Measurements from ENCODE around the gene DSCAM.
"Not testable (repeated sequence)": the region's sequence is repeated elsewhere in the genome, so short reads cannot be mapped to it uniquely, and the experiment has no call there.

Gene DSCAM

DNA sequence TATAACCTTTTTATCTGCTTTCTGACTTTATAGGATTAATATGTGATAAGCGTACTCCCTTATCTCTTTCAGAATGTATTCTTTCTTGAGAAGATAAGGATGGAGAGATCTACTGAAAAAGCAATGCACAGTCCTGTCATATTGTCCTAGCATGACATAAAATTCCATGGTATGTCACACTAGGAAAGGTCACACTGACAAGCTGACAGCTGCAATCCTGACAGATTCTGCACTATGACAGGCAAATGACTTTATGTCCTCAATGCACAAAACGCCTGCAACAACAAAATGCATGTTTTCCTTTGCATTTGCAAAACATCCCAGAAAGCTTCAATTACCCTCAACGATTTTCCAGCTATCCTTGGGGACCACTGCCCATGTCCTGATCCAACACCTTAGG lies 393.8 kb downstream of the DSCAM start:
- no peak for DNase-seq (ENCODE audit: low read depth in 2 of 2)

DNA sequence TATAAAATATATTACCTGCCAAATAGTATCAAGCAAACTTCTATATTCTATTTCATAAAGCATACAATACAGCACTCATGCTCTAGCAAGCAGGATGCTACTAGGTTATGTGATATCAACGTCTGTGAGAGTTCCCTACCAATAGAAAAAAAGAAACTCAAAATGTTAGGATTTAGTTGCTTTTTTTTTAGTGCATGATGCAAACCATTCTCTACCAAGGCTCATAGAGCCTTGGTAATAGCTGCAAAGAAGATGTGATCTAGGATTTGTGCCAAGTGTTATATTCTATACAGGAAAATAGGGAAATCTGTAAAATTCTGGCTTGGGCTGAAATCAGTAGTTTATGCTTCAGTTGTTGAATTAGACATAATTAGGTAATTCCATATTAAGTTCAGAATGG lies 394.4 kb downstream of the DSCAM start:
- DNase-seq (ENCODE audit: low read depth in 2 of 2), result no peak

GRCh38 chr21:40447016-40447415 lies 399.9 kb downstream of the DSCAM start:
- DNase-seq (ENCODE audit: low read depth in 2 of 2), result no peak

- DNase-seq (ENCODE audit: low read depth in 2 of 2), result no peak
Observed at GRCh38 chr21:40445349-40445921, 401.5 kb downstream of the DSCAM start.

DNA sequence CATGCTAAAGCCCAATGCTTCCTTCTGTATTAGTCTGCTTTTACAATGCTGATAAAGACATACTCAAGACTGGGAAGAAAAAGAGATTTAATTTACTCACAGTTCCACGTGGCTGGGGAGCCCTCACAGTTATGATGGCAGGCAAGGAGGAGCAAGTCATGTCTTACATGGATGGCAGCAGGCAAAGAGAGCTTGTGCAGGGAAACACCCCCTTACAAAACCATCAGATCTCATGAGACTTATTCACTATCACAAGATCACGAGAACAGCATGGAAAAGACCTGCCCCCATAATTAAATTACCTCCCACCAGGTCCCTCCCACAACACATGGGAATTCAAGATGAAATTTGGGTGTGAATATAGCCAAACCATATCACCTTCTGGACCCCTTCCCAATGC lies 407.4 kb downstream of the DSCAM start:
- DNase-seq (ENCODE audit: low read depth in 2 of 2), result not testable (repeated sequence)

- DNase-seq (ENCODE audit: low read depth in 2 of 2), result no peak
Observed at GRCh38 chr21:40438616-40439015, 408.3 kb downstream of the DSCAM start.

- no peak for DNase-seq (ENCODE audit: low read depth in 2 of 2)
Observed at GRCh38 chr21:40436261-40436660, 410.7 kb downstream of the DSCAM start.

- DNase-seq (ENCODE audit: low read depth in 2 of 2), result no peak
Observed at GRCh38 chr21:40433538-40433937, 413.4 kb downstream of the DSCAM start.

- no peak for DNase-seq (ENCODE audit: low read depth in 2 of 2)
Observed at GRCh38 chr21:40425981-40426380, 421.0 kb downstream of the DSCAM start.

- DNase-seq (ENCODE audit: low read depth in 2 of 2), result no peak
Observed at GRCh38 chr21:40422896-40423635, 423.9 kb downstream of the DSCAM start.

GRCh38 chr21:40421121-40421520 lies 425.8 kb downstream of the DSCAM start:
- no peak for DNase-seq (ENCODE audit: low read depth in 2 of 2)

- DNase-seq (ENCODE audit: low read depth in 2 of 2), result no peak
Observed at GRCh38 chr21:40416572-40416971, 430.4 kb downstream of the DSCAM start.

DNA sequence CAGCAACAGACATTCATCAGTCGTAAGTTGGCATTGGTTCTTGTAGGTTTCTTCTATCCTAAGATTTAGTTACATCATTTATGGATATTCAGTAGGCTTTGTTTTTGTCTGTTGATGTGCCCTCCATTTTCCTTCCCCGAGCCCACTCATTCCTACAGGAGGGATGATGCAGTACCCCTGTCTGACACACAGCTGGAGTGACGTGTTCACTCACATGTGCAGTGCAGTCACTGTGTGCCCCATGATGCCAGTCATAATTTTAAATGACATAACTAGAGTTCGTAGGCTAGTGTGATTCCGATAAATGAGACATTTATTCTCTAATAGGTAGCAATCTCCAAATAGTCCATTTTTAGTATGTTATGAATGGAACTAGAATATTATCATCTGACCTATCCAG lies 438.4 kb downstream of the DSCAM start:
- no peak for DNase-seq (ENCODE audit: low read depth in 2 of 2)

DNA sequence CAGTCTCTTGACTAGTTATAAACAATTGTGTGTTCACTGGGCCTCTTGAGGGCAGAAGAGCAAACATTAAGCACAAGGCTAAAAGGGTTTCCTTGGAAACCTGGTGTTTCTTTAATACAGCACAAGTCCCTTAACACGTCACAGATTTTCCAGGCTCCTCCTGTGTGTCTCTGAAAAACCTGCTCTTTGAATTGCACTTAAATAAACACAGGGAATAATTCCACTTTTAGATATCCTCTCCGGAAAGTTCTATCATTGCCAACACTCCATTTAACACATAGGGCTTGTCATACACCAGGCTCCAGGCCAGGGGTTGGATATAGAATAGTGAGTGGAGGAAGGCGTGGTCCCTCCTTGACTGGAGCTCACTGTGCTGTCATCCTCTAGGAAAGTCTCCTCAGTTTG lies 442.6 kb downstream of the DSCAM start:
- no peak for DNase-seq (ENCODE audit: low read depth in 2 of 2)

DNA sequence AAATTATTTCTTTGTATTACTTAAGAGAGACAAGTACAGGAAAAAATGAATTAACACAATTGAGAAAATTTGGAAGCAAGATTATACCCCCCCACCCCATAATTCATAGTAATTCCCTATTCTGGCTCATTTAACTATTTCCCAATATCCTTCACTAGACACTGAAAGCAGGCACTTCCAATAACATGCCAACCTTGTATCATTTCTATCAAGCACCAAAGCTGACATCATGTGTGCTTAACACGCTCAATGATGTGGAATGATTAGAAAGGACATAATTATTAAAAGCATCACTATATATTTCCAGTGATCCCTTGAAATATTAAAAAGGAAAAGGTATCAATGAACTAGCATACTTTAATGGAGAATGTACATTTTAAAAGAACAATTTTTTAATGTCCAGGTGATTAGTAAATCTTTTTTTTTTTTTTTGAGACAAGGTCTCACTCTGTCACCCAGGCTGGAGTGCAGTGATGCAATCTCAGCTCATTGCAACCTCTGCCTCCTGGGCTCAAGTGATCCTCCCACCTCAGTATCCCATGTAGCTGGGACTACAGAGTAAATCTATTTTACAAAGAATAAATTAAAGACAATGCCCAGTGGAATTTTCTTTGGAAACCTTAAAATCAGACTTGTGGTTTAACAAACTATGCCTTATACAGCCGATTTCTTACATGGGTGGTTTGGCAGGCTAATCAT lies 443.9 kb downstream of the DSCAM start:
- DNase-seq (ENCODE audit: low read depth in 2 of 2), result no peak

DNA sequence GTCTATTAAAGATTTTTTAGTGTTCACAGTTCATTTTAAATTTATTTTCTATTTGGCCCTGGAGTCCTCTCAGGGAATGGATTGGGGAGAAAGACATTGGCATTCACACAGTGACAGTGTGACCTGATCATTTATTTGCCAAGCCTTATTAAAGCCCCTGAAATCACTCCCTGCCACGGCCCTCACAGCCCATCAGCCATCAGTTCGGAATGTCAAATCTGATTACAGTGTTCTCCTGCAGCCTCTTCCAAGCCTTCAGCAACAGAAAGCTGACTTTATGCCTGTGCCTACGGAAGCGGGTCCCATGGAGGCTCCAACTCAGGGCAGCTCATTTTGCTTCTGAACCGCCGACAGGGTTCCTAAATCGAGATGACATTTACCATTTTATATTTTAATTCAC lies 451.2 kb downstream of the DSCAM start:
- no peak for DNase-seq (ENCODE audit: low read depth in 2 of 2)

DNA sequence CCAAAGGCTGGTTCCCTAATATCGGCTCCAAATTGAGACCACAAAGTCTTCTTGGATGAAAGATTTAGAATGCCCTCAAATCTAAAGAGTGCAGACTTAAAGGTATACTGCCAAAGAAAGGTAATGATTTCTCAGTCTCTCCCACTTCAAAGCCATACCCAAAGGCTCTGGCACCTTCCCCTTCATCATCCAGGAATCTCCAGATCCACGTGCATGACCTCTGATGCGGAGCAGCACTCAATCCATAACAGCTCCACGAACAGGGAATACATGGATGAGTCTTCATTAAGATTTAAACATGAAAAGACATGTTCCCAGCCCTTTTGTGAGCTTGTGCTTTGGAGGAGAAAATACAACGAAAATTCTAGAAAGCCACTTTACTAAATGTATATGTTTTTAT lies 453.9 kb downstream of the DSCAM start:
- no peak for DNase-seq (ENCODE audit: low read depth in 2 of 2)

GRCh38 chr21:40388046-40388445 lies 458.9 kb downstream of the DSCAM start:
- no peak for DNase-seq (ENCODE audit: low read depth in 2 of 2)

GRCh38 chr21:40386981-40387747 lies 459.8 kb downstream of the DSCAM start:
- DNase-seq (ENCODE audit: low read depth in 2 of 2), result no peak

DNA sequence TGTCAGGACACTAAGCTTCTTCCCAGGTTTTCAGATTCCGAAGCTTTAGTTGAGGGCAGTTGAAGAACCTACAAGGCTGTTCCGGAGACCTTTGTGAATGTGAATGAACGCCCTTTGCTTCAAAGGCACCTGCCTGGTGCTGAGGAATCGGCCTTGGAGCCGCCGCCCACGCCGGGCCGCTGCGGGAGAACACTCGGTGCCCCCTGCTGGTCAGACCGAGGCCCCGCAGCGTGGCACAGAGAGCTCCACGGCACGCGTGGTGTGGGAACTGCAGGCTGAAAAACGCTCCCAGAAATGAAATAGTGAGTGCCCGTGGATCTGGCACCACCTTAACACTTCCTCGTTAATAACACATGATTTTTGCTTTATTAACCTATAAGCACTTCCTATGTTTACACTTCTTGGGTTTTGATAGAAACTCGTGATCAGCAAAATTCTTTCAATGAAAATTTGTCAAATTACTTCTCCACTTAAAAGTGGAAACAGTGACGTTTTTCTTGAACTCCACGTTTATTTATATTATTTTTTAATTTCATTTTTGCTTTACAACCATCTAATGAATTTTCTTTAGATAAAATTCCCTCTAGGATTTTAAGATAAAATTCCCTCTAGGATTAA lies 460.6 kb downstream of the DSCAM start:
- DNase-seq (ENCODE audit: low read depth in 2 of 2), result peak in 1 of 2 donors; percentile 37

DNA sequence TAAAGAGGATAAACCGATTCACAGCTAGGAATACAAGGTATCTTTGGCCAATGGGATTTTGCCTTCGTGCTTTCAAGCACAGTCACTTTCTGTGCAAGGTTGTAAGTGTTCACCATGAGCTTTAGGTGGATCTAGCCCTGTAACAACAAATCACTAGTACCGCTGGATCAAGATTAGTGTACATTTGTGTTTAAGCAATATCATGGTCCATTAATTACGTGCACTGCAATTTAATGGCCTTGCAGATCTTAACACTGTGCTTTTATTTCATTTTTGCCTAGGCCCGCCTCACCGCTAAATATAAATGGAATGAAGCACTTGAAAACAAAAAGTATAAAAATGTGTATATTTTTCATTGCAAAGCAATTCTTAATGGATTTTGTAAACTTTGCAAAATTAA lies 461.1 kb downstream of the DSCAM start:
- DNase-seq (ENCODE audit: low read depth in 2 of 2), result no peak

GRCh38 chr21:40383951-40384350 lies 463.0 kb downstream of the DSCAM start:
- no peak for DNase-seq (ENCODE audit: low read depth in 2 of 2)

All from stimulated activated CD8-positive, alpha-beta memory T cell treated with anti-CD3 and anti-CD28 coated beads, Interleukin-15, amount 100 ng/mL, for 48 hours (primary cell).